HG02840 (cell line): ENCODE measurements around the gene OPTN.
"Not testable (repeated sequence)": the region's sequence is repeated elsewhere in the genome, so short reads cannot be mapped to it uniquely, and the experiment has no call there.

ENCODE experiments used
- ATAC-seq: cut with Tn5 transposase; IDR thresholded peaks from one replicate; pipeline ENCODE4 v1.9.1; 2021; ENCODE audit warnings: mild to moderate bottlenecking, moderate library complexity, moderate number of reproducible peaks; ENCODE audit not compliant: unreplicated experiment, low FRiP score

OPTN gene

GRCh38 chr10:13099666-13100348 lies at the start of gene OPTN:
Gene OPTN (plus strand): TSS chr10:13100163. CDS start chr10:13109123, 8,960 bp downstream.
- peak; percentile 67 for ATAC-seq

DNA sequence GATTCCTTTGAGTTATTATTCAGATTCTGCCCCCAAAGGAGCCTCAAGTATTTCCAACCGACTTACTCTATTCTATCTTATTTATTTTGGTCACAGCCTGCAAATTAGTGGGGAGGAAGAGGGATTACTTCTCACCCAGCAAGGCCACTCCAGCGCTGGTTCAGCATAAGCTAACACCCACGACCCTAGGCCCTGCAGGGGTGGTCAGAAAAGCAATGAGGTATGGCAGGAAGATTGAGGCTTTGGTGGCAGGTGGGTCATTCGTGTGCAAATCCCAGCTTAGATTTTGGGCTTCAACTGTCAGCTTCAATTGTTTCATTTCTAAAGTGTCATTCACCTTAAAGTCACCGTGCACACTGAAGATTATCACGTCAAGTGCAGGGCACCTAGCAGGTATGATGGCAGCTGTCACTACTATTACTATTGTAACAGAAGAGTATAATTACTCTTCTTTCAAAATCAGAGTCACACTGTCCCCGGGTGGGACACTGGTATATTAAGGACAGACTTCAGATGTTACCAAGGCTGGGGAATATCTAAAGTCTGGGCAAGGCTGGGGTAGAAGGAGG lies 48.8 kb upstream of the OPTN start:
- ATAC-seq: no peak

DNA sequence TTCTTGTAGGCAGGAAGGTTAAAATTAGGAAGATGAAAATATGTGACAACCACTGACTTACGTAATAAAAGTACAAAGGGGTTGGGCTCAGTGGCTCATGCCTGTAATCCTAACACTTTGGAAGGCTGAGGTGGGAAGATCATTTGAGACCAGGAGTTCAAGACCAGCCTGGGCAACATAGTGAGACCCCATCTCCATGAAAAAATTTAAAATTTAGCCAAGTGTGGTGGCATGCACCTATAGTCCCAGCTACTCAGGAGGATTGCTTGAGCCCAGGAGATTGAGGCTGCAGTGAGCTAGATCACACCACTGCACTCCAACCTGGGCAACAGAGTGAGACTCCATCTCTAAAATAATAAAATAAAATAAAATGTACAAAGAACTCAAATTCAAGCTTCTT lies 46.8 kb upstream of the OPTN start:
- ATAC-seq: not testable (repeated sequence)

GRCh38 chr10:13053794-13054462 lies 46.0 kb upstream of the OPTN start:
- no peak for ATAC-seq

DNA sequence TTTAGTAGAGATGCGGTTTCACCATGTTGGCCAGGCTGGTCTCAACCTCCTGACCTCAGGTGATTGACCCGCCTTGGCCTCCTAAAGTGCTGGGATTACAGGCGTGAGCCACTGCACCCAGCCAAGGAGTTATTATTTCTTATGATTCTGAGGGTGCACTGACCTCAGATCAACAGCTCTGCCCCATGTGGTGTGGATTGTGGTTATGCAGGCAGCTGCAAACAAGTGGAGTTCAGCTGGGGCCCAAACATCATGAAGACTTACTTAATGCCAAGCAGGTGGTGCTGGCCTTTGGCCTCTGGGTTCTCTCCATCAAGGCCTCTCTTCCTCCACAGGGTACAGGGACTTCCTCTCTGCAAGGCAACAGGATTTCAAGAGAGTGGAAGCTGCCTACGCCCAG lies 45.1 kb upstream of the OPTN start:
- ATAC-seq: no peak

DNA sequence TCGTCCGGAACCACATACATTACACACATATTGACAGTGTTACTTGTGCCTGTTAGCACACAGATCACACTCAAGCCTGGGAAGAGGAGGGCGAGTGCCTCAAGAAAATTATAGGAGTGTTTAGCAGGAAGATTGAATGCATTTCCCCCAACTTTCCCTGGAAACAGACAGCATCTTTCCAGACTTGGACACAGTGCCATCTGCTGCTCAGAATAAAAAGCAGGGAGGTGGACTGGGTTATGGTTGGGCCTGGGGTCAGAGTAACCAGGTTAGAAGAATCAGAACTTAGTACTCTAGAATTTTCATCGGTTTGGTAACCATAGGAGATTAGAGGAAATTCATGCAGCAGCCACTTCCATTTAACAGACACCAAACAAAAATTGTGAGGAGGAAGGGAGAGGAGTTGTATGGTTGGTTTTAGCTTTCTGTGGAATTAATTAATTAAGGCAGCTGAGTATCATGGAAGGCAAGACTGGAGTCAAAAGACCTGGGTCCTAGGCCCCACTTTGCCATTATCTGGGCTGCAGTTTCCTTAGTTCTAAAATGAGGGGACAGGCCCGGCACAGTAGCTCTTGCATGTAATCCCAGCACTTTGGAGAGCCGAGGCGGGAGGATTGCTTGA lies 43.4 kb upstream of the OPTN start:
- no peak for ATAC-seq

- no peak for ATAC-seq
These were observed 37.2 kb upstream of the OPTN start for GRCh38 chr10:13062803-13063202.

DNA sequence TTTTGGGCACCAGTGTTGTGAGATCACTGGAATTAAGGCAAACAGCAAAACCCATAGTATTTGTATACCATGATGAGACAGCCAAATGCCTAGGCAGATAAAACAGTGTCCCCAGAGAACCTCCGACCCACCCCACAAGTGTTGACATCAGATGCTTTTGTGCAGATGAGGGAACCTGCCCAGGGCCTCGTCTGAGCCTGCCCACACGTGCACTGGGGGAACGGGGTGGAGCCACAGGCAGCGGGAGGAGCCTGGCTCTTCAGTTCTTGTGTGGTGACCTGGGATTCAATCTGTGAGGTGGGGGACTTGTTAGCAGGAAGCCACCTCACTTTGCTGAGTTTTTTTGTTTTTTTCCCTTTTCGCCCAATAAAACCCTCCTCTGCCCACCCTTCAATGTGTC lies 33.4 kb upstream of the OPTN start:
- ATAC-seq: no peak

- ATAC-seq: no peak
These were observed 32.5 kb upstream of the OPTN start for GRCh38 chr10:13067431-13067830.

DNA sequence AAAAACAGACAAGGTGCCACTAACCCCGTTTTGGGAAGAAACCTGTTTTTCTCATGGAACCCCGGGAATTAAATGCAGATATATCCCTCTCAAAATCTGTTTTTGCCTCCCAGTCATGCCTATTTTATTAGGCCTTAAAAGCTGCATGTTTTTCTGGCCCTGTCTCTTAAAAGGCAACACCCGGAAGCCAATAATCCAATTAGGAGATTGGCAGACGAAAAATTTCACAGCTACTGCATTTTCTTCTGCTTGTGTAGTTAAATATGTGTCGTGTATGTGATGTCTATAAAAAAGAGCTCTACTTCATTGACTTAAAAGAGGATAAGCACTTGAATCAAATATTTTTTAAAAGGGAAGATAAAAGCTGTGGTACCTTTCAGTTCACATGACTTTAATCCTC lies 31.9 kb upstream of the OPTN start:
- no peak for ATAC-seq

GRCh38 chr10:13068484-13068883 lies 31.5 kb upstream of the OPTN start:
- ATAC-seq: no peak

DNA sequence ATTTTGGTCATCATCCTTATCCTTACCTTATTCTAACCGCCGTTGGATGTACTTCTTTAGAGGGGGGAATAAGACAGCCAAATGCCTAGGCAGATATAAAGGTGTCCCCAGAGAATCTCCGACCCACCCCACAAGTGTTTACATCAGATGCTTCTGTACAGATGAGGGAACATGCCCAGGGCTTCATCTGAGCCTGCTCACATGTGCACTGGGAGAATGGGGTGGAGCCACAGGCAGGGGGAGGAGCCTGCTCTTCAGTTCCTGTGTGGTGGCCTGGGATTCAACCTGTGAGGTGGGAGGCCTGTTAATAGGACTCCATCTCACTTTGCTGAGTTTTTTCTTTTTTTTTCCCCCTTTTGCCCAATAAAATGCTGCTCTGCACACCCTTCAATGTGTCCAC lies 27.6 kb upstream of the OPTN start:
- no peak for ATAC-seq

GRCh38 chr10:13074563-13075451 lies 25.2 kb upstream of the OPTN start:
- no peak for ATAC-seq

DNA sequence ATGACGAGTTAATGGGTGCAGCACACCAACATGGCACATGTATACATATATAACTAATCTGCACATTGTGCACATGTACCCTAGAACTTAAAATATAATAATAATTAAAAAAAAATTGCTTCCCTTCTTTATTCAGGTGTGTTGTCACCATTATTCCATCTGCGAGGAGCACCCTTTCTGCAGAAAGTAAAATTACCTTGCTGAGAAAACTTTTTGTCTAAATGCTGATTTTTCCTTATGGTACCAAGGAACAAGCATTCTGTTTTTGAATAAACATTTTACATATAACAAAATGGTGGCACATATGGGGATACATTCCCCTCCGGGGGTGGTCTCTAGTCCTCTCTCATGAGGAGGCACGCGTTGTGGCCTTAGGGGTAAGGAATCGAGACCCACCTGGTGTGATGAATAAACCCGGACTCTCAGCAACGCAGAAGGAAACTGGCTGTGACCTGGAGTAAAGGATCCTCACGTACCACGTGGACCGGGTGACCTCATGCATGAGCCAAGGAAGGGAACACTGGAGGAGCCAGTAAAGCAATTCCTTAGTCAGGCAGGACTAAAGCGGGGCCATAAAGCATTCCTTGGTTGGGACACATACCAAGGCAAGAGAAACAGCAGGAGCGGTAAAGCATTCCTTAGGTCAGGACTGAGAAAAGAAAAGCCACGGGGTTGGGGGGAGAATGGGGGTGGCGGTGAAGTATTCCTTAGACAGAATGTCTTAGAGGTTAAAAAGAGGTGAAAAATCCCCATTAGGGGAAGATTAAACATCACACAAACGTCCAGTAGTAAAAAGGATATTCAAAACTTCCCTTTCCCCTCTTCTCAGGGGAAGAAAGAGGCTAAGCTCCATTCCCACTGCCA lies 20.8 kb upstream of the OPTN start:
- no peak for ATAC-seq

GRCh38 chr10:13079776-13080050 lies 20.2 kb upstream of the OPTN start:
- no peak for ATAC-seq

DNA sequence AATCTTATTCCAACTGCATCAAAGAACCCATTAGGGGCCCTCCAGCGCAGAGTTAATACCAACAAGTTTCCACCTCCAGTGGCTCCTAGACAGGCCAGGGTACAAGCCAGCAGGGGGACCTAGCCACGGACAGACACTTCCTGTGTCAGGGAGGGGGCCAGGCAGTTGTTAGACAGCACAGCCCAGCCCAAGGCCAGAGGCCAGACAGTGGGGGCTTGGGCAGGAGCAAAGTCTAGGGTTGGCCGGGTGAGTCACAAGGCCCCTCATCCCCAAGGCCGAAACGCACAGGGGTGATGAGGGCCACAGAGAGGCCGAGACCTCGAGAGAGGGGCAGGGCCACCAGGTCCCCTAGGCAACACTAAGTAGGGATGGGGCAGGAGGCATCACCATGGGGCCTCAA lies 19.3 kb upstream of the OPTN start:
- no peak for ATAC-seq

GRCh38 chr10:13083700-13084099 lies 16.3 kb upstream of the OPTN start:
- ATAC-seq: not testable (repeated sequence)

GRCh38 chr10:13086056-13086455 lies 13.9 kb upstream of the OPTN start:
- ATAC-seq: no peak

- no peak for ATAC-seq
These were observed 12.4 kb upstream of the OPTN start for GRCh38 chr10:13087601-13087985.
